HG03558 (cell line): ENCODE measurements around the gene CFAP46.
"Not testable (repeated sequence)": the region's sequence is repeated elsewhere in the genome, so short reads cannot be mapped to it uniquely, and the experiment has no call there.

ENCODE experiments used
- ATAC-seq: cut with Tn5 transposase; IDR thresholded peaks from one replicate; pipeline ENCODE4 v1.9.1; 2021; ENCODE audit warnings: moderate number of reproducible peaks; ENCODE audit not compliant: unreplicated experiment; ENCODE audit errors: extremely low read depth

CFAP46 gene

DNA sequence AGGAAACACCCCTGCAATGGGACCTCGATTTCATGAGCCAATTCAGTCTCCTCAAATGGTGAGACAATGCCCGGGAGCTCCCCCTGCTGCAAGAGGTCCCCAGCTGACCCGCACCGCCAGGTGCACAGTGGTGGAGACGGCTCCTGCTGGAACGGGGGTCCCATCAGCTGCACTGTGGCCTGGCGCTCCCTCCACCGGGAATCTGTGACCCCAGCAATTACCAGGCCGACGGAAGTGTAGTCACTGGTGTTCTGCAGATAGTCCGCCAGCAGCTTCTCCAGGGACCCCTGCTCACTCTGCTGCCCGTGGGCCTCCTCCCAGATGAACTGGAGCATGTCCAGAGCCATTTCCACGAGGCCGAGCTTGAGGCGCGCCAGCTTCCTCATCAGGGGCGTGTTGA, 91.5 kb downstream of the CFAP46 start:
- ATAC-seq = no peak

DNA sequence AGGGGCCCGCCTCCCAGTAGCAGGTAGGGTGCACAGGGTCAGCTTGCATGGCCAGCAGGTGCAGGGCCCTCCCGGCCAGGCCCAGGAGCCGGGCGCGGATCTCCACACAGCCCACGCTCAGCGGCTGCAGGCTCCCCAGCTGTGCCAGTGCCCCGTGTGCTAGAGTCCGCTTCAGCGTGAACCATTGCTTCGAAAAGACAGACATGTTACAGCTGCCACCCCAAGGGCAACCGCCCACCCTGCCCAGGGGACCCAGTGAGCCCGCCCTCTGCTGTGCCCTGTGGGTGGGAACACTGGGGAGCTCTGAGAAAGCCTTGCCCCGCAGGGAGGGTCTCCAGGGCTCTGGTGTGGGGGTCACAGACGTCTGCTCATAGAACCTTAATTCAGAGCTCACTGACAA, 92.1 kb downstream of the CFAP46 start:
- ATAC-seq = no peak

DNA sequence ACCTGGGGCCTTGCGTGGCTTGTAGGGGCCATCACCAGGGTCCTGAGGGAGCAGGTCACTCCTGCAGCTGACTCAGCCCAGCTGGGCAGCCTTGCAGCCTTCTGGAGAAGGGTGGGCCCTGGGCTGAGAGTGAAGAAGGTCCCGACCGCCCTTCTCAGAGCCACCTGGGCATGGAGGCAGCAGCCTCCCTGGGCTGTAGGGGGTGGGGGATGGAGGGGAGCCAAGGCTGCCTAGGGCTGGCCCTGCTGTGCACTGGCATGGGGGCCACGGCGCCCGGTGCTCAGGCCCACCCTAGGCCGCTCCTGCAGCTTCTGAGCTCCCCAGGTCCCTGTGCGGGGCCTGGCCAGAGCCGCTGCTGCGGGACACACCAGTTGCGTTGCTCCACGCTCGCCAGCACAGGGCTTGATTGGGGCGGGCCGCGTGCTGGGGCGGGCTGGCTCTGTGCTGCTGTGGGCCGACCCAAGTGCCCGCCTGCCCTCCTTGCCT, 92.8 kb downstream of the CFAP46 start:
- ATAC-seq = no peak

DNA sequence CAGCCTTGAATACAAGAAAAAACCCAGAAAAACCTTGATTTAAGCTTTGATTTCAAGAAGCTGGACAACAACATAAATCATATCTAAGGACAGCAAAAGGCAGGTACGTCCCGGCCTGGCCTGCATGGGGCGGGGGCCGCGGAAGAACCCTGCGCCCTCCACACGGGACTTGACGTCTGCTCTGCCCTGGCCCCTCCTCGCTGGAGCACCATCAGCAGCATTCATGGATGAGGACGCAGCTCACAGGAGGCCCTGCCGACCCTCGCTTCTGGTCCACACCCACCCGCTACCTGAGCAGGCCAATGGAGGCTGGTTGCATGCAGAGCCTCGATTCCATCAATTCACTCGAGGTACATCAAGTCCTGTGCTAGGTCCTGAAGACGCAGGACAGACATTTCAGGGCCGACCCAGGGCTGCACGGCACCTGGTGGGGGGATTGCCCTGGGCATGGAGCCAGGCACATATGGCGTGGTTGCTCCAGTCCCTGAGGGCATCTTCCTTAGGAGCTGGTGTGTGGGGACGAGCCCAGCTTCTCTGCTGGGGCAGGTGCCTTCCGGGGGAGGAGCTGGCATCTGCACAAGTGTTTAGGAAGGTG, 93.3 kb downstream of the CFAP46 start:
- ATAC-seq = no peak

DNA sequence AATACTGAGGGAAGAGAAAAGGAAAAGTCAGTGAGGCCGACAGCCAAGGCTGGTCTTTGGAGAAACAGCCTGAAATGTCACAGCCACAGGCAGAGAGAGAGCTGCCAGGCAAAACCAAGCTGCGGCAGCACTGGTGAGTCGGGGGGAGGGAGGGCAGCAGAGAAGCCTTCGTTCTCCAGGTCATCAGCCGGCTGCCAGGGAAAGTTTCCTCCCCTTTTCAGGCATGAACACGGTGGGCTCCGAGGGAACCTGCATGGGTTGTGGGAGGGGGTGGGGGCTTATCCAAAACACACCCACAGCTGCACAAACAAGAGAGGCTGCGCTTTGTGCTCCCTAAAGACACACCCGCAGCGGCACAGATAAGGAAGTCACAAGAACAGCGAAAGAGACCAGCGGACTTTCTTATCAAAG, 94.1 kb downstream of the CFAP46 start:
- no peak for ATAC-seq

DNA sequence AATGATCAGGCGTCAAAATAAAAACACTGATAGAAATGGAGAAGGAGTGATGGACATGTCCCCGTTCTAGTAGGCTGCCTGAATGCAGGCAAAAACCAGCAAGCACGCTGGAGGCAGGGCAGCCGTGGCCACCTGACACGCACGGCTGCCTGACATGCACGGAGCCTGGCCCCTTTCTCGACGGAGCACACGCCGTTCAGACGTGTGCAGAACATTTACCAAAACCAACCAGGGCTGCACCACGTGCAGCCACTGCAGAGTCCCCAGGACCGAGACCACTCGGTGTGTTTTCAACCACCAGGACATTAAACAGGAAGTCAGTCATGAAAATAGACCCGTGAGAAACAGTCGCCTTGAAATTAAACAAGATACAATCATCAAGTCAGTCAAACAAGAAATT, 94.5 kb downstream of the CFAP46 start:
- ATAC-seq = no peak

DNA sequence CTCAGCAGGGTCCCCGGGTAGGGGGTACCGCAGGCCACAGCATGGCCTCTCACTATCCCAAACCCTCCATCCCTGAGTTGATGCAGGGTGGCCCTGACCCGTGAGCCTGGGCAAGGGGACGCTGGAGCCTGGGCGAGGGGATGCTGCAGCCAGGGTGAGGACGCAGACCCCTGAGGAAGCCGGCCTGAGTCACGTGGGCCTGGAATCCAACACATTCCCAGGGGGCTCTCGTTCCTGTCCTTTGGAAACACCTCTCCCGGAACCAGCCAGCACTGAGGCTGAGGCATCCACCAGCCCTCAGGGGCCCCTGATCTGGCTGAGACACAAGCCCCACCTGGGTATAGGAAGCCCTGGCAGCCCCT, 95.0 kb downstream of the CFAP46 start:
- ATAC-seq = no peak

DNA sequence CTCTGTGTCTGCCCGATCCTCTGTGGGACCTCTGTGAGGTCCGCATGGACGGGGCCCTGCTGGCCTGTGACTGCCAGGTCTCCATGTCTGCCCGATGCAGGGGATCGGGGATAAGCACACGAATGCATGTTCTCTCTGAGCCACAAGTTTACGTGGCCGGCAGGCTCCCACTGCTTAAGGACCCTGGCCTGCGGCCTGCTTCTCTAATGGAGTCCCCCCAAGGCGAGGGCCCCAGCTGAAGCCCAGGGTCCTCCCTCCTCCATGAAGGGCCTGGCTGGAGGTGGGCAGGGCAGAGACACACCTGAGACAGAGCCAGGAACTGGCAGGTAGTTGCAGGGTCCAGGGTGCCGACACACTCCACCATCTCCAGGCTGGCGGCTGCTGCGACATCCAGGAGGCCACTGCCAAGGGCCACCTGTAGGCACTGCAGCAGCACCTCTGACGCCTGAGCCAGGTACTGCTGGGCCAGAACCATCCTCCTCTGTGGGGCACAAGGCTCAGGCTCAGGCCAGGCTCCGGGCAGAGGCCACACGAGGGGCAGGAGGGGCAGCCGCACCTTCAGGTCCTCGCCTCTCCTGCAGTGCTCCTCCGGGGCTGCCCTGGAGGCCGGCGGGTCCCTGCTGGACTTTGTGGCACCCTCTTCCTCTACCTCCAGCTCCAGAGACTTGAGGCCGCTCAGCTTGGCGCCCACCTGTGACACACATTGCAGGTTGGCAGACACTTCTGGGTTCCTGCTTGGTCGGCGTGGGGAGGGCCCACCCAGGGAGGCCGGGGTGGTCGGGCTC, 95.5 kb downstream of the CFAP46 start:
- ATAC-seq = no peak

DNA sequence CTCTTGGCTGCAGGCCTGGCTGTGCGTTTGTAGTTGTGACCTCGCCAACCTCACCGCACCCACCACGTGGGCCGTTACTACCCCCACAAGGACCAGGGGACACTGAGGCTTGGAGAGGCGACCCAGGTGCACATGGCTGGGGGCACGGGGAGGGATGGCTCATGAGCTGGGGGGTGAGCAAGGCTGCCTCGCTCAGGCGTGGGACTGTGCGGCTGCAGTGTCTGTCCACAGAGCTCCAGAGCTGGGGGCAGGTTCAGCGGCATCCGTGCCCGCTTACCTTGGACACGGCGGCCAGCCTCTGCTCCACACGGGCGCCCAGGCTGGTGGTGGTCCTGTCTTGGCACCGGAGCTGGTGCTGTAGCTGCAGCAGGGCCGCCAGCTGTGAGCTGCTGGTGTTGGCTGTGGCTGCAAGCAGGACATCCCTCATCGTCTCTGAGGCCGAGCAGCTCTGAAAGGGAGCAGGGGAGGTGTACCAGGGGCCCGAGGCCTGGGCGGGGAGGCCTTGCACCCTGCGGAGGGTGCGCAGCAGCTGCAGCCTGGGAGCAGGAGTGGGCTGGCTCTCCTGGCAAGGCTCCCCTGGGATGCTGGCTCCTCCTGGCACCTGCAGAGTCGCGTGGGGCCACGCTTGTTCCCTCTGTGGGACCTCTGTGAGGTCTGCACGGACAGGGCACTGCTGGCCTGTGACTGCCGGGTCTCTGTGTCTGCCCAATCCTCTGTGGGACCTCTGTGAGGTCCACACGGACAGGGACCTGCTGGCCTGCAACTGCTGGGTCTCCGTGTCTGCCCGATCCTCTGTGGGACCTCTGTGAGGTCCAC, 96.4 kb downstream of the CFAP46 start:
- no peak for ATAC-seq

DNA sequence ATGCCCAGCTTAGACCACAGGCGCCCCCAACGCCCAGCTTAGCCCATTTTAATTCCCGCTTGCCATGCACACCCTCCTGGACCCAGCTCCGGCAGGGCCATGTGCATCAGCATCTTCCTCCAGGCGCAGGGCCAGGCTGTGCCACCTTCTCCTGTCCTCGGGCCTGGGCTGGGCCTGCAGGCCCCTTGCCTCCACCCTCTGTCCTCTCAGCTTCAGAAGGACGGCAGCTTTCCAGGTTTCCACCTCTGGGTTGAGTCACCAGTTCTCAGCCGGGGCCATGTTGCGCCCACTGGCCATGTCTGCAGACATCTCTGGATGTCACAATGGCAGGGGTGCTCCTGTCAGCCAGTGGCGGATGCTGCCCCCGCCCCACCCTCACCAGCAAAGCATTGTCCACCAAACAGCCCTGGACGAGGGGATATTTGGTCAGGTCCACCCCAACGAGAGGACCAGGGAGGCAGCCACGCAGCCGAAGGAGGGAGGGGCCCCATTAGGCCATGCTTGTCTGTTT, 97.3 kb downstream of the CFAP46 start:
- ATAC-seq = no peak

DNA sequence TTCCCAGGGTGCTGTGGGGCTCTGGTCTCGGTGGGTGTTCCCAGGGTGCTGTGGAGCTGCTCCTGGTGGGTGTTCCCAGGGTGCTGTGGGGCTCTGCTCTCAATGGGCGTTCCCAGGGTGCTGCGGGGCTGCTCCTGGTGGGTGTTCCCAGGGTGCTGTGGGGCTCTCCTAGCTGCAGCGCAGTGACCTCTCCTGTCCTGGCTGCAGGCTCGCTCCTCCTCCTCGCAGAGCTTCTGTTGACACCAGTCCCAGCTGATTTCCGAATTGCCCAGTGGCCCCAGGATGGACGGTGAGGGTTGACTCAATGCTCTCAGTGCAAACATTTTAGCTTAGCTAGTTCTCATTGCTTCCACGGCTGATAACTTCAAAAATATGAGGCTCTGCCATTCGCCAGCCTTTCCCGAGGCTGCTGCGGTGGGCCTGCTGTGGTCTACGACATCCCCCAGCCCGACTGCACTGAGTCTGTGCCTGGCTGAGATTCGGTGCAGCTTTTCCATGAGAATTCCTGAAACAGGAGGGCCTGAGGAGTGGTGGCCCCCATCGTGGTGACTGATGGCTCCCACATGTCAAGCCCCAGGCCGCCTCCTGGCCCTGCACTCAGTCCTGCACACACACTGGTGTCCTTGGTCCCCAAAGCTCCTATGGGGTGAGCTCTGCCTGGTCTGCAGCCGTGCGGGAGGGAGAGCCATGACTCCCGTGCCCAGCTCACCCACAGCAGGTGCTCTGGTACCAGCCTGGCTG, 98.1 kb downstream of the CFAP46 start:
- no peak for ATAC-seq

DNA sequence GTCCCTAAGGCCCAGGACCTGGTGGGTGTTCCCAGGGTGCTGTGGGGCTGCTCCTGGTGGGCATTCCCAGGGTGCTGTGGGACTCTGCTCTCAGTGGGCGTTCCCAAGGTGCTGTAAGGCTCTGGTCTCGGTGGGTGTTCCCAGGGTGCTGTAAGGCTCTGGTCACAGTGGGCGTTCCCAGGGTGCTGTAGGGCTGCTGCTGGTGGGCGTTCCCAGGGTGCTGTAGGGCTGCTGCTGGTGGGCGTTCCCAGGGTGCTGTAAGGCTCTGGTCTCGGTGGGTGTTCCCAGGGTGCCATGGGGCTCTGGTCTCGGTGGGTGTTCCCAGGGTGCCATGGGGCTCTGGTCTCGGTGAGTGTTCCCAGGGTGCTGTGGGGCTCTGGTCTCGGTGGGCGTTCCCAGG, 99.1 kb downstream of the CFAP46 start:
- not testable (repeated sequence) for ATAC-seq

DNA sequence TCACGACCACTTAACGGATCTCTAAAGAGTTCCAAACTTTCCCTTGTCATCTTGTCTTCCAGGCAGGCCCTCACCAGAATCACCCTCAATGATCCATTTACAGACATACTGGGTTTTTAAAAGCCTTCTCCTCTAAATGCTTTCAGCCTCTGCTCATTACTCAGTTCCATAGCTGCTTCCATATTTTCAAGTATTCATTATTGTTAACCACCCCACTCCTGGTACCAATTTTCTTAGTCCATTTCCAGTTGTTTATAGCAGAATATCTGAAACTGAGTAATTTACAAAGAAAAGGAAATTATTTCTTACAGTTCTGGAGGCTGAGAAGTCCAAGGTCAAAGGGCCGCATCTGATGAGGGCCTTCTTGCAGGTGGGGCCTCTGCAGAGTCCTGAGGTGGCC, 100.0 kb downstream of the CFAP46 start:
- ATAC-seq = no peak

DNA sequence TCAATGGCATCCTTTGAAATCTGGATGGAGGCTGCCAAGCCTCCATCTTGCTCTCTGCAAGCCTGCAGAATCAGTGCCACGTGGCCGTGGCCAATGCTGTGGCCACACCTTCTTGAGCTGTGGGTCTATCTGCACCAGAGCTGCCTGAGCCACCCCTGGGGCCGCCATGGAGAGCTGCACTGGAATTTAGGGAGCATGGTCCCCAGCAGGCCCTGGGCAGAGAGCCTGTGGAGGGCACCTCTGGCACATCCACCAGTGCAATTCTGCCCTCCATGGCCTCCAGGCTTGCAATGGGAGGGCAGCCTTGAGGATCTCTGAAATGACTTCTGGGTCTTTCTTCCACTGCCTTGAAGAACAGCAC, 100.8 kb downstream of the CFAP46 start:
- no peak for ATAC-seq

DNA sequence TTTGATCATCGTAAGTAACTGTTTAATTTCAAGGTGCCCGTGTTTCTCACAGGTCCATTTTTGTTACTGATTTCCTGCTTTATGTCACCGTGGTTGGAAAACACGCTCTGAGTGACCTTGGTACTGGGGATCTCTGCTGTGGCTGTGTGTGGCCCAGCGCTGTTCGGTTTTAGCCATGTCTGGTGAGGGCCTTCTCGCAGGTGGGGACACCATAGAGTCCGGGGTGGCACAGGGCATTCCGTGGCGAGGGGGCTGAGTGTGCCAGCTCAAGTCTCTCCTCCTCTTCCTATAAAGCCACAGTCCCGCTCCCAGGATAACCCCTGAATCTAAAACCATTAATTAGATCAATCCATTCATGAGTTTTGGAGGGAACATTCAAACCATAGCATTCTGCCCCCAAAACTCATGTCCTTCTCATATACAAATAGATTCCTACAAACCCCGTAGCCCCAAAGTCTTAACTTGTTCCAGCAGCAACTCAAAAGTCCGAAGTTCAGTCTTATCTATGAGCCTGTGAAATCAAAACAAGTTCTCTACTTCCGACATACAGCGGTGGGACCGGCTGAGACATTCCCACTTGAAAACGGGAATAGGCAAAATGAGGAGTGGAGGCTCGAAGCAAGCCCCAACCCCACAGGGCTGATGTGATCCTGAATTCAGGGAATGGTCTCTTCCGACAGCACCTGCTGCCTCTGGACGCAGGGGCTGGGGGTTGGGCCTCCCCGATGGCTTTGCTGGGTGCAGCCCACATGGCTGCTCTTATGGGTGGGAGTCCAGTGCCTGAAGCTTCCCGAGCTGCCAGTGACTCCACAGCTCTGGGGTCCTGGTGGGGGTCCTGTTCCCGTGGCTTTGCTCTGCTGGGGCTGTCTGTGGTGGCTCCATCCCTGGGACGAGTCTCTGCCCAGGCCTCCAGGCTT, 101.4 kb downstream of the CFAP46 start:
- ATAC-seq = no peak

DNA sequence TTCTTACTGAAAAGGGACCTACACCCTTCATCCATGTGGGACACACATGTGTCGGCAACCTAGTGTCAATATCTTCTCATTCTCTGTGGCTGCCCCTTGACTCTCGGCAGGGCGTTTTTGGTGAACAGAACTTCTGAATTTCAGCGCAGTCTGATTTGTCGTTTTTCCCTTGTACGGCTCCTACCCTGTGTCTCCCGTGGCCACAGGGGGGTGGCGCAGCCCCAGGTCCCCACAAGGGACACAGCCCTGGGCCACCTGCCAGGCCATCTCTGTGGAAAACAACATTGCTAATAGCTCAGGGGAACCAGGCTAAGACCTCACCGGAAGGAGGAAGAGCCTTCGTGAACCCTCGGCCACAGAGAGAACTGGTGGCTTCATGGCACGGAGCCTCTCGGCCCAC, 103.3 kb downstream of the CFAP46 start:
- no peak for ATAC-seq

DNA sequence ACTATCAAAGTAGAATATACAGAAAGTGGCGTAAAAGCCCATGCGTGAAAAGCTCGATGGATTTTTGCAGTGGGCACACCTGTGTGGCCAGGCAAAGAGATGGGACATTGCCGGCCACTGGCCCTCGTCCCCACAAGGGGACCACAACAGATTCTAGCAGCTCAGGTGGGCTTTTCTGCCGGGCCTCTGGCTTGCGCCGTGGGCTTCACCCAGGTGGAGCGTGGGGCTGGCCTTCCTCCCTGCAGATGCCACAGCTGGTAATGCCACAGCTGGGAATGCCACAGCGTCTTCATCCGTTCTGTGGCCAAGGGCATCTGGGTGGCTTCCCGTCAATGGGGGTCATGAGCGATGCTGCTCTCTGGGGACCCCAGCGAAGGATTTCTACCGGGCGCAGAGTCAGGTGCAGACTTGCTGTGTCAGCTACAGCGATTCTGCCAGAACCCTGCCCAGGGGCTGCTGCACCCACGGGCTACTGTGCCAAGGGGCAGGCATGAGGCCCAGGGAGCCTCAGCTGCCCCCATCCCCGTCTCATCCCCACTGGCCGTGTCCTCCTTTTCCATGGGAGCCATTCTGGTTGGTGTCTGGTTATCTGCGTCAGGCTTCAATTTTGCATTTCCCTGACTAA, 103.9 kb downstream of the CFAP46 start:
- no peak for ATAC-seq

DNA sequence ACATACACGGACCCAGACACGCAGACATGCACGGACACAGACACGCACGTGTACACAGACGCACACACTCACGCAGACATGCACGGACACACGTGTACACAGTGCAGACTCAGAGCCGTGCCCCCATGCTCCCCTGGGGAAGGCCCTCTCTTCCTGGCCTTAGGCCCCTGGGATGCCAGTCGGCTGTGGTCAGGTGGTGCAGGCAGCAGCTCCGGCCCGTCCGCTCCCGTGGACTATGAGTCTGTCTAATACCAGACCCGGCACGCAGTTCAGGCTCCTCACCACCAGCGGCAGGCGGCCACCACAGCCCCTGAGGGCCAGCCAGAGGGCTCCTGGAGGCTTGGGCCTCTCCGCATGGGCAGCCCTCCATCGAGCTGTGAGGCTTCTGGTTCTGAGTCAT, 104.5 kb downstream of the CFAP46 start:
- no peak for ATAC-seq
